HG02981 (cell line): ENCODE results near the gene RBFOX1.

Experiments used
- ATAC-seq: cut with Tn5 transposase; IDR thresholded peaks from one replicate; pipeline ENCODE4 v1.9.1; 2021; ENCODE audit warnings: mild to moderate bottlenecking, moderate library complexity; ENCODE audit not compliant: unreplicated experiment

RBFOX1 gene

DNA sequence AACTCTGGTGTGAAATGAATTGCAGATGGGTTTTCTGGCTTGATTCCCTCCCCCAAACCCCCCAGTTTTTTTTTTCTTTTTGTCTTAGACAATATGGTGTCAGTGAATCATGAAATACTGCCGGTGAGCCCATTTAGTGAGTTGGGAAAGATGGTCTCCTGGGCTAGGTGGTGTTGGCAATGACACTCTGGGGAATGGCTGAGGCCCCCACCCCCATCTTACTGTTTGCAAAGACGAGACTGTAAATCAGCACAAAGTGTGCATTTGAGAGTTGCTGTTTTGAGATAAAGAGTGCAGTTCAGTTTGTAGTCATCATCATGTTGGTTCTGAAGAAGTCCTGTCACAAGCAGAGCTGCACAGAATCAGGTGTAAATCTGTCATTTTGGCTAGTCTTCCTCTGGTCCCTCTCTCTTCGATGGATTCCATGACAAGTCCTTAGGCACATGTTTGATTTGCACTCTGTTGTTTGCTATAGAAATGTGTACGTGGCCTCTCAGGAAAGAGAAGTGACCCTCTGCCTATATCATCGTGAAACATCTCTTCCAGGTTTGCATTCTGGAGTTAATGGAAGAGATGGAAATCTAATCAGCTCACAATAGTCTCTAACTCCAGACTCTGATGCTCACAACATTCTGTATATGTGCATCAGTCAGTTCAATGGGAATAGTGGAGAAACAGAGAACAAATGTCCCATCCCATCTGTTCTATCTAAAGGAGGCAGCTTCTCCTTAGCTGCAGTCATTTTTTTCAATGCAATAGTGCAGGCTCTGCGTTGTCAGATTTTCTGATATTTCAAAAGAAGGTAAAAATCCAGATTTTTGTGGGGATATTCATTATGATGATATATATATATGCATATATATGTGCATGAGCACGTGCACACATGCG, 34.6 kb downstream of the RBFOX1 start:
- no peak for ATAC-seq

- no peak for ATAC-seq
Measured at GRCh38 chr16:7369204-7369603, 36.6 kb downstream of the RBFOX1 start.

DNA sequence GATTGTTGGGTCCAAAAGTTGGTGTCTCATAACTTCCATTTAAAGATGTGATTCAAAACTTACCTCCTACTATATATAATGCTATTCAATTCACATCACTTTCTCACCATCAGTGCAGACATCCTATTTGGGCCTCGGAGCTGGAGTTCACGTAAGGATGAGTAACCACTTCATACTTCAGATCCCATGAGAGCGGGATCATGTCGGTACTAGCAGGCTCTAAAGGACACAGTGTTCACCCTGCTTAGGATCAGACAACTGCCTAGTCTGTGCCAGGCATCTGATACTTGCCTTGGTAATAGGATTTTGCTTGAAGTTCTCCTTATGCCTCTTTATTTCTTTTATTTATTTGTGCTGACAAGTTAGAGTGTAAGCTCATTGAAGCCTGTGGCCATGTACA, 39.5 kb downstream of the RBFOX1 start:
- no peak for ATAC-seq

GRCh38 chr16:7373776-7374175, 41.1 kb downstream of the RBFOX1 start:
- ATAC-seq: no peak

DNA sequence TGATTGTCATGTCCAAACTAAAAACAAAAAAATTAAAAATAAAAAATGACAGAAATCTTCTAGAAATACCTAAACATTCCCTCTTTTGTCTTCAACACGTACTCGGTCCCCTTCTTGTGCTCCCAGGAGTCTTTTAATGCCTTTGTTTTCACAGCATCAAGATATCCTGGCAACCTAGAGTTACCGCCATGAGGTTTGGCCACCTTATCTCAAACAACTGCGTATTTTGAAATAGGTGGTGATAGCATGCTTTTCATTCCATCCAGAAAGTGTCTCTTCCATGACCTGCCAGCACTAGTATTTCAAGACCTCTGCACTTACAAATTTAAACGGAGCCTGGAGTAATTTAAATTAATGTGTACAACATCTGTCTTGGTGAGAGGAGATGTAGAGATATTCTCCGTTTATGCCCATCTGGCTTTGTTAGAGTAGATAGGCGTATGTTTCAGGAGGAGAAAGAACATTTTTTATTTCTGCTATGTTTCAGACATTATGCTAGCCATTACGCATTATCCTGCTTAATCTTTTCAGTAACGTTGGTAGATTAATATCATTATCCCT, 42.0 kb downstream of the RBFOX1 start:
- no peak for ATAC-seq

- ATAC-seq: no peak
Measured at GRCh38 chr16:7376227-7376626, 43.6 kb downstream of the RBFOX1 start.

DNA sequence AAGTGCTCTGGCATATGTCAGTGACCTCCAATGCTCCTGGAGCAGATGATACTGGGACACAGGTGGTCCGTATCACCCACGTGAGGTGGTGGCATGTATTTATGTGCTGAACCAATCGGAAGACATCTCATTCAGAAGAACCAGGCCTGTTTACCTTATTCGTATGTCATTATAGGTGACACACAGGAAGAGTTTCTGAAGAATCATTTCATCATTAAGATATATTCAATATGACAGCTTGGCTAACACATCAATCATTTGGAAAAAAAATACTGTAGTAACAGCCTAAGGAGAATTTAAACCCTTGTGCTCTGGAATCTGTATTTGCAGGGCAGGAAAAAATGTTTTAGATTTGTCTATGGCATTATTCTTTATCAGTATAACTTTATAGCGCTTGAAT, 44.6 kb downstream of the RBFOX1 start:
- no peak for ATAC-seq

GRCh38 chr16:7378024-7378695, 45.5 kb downstream of the RBFOX1 start:
- no peak for ATAC-seq

DNA sequence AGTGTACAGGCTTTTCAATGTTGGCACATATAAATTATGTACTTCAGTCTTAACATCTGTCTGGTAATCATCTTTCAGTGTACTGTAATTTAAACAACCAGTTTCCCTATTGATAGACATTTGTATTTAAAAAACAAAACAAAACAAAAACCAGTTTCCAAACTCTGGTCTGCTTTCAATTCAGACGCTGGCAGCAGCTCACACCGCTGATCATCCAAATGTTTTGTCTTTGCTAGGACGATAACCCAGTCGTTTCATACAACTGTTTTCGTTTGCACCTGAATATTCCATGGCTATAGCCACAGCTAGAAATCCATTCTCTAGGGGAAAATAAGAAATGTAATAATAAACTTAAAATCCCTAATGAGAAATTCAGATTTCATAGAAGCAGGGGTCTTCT, 47.8 kb downstream of the RBFOX1 start:
- no peak for ATAC-seq

GRCh38 chr16:7380911-7381310, 48.3 kb downstream of the RBFOX1 start:
- ATAC-seq: no peak

- ATAC-seq: no peak
Measured at GRCh38 chr16:7381671-7382070, 49.0 kb downstream of the RBFOX1 start.

- no peak for ATAC-seq
Measured at GRCh38 chr16:7382521-7382920, 49.9 kb downstream of the RBFOX1 start.

GRCh38 chr16:7390974-7391373, 58.3 kb downstream of the RBFOX1 start:
- ATAC-seq: no peak

DNA sequence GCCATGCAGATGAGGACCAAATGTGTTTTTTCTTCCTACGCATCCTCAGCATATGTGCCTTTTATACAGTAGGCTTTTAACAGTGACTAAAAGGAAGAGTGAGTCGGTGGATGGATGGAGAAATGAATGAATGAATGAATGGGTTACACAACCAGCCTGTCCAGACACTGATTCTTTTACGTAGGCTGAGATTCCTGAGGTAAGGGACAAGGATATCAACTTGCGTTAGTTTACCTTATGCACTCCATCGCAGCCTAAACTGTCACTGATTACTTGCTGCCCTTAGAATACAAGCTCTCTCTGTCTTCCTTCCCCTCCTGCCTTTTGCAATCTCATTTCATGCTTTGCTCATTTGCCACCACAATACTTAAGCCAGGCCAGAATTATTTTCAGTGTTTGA, 59.0 kb downstream of the RBFOX1 start:
- ATAC-seq: no peak

DNA sequence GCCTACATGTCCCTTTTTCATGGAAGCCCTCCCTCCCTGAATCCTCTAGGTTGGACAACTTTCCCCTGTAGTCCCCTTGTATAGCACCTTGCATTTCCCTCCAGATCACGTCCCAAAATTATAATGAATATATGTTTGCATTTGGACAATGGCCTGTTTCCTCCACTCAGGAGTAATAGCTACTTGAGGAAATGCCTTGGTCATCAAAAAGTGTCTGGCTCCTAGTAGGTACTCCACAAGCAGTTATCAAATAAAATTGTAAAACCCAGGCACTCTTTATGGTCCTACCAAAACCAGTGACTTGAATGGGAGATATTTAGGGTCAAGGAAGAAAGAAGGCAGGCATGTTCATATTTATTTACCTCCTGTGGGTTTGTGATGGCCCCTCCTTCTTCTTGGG, 59.6 kb downstream of the RBFOX1 start:
- ATAC-seq: no peak

DNA sequence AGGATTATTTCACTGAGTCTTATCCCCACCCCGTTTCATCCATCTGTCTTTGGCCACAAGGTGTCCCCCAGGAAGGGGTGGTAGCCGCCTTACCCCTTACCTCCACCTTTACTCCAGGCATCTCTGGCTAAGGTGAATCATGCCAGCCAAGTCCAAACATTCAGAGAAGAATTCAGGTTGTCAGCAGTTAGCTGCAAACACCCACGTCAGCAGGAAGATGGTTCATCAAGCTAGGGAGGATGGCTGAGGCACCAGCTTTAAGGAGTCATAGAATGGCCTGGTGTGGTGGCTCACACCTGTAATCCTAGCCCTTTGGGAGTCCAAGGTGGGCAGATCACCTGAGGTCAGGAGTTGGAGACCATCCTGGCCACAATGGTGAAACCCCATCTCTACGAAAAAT, 61.0 kb downstream of the RBFOX1 start:
- ATAC-seq: no peak

- ATAC-seq: no peak
Measured at GRCh38 chr16:7394720-7395336, 62.2 kb downstream of the RBFOX1 start.

DNA sequence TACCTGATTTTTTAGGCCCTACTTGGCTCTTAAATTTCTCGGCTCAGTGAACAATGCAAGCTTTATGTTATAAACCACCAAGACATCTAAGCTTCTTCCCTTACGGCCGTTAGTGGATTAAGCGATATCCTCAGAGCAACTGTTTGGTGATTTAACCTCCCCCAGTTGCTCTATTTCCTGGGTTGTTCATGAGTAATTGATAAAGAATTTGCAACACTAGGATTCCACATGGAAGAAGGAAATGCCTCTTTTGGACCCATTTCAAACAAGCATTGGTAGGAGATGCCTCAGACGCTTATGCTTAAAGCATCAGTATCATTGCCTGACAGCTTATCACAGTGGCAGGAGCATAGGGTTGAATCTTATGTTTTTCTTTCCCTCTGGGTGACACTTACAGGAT, 65.3 kb downstream of the RBFOX1 start:
- no peak for ATAC-seq

- no peak for ATAC-seq
Measured at GRCh38 chr16:7398536-7398935, 65.9 kb downstream of the RBFOX1 start.

DNA sequence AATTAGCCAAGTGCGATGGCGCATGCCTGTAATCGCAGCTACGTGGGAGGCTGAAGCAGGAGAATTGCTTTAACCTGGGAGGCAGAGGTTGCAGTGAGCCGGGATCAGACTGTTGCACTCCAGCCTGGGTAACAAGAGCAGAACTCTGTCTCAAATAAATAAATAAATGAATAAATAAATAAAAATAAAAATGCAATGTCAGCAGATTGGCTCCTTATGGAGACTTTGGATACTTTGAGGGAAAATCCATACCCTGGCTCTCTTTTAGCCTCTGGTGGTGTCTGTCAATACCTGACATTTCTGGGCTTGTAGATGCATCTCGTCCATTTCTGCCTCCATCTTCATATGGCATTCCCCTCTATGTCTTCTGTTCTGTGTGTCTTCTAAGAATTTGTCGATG, 66.7 kb downstream of the RBFOX1 start:
- no peak for ATAC-seq

DNA sequence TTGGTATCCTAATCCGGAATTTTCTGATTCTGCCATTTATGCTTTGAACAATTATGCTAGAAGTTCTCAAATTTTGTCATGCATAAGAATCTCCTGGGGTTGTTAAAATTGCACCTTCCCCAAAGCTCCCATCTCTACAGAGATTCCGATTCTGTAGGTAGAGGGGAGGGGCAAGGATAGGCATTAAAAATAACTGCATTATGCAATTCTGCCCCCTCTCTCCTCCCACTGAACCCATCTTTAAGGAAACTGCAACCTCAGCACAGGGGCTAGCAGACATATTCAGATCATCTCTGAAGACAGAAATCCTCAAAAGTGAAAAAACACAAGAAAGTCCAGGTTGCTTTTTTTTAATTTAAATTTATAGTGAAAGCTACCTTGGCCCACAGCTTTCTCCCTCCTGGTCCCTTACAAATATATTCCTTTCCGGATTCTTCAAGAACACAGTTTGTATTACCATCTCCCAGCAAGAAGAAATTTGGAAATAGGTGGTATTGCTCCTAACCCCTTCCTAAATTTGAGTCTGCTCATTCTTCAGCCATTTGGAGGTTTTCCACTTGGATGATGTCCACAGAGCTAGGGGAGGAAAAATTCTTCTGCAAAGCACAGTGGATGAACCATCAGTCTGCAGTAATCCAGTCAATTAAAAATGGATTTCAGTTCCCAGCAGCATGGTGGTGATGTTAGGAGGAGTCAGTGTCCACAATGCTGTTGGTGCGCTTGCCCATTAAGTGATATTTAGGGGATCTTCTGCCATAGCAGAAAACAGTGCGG, 67.7 kb downstream of the RBFOX1 start:
- no peak for ATAC-seq
